Measurements from ENCODE around the gene SNRNP48. TPM values are rescaled to one million over a fixed set of nuclear protein-coding genes. Genes with fewer than 3 reads are reported as not detected.

Gene SNRNP48
- total and polyA plus RNA-seq, 2 of the 8 experiments (the other 6 are each of a cell fraction or from before 2014, with no cell fraction given): 7.7 to 21.0 TPM

DNA sequence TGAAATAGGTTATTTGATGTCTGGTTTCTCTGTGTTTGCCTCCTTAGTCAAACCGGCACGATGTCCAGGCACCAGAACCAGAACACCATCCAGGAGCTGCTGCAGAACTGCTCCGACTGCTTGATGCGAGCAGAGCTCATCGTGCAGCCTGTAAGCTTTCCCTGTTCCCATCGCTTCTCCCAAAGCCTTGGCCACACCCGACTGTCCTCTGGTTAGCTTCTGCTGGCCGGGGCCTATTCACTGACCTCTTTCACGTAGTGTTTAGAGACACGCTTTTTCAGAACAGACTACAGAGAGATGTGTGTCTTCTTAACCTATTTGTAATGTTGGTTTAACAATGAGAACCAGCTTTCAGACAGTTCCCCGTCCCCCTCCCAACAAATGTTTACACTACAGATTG, 34.3 kb upstream of the SNRNP48 start:
- no peaks in the 10 kb centered on the region for H3K27me3 ChIP-seq (replicated peaks in 1 of 4; ENCODE audit: control insufficient read depth in 3 of 4, extremely low read depth in 1 of 4, insufficient read depth in 3 of 4, low read length in 3 of 4)
- POLR2A ChIA-PET (ENCODE audit: partially characterized antibody): no interaction called here
- H3K18ac ChIP-seq (ENCODE audit: extremely low read depth, low read length): no peak overlapping the region
- no peak overlapping the region for H3K4ac ChIP-seq (replicated peaks; ENCODE audit: insufficient read length, low read depth, low read length)
- no peak overlapping the region for H3K14ac ChIP-seq (ENCODE audit: insufficient read length)
- no peak overlapping the region for H3K27ac ChIP-seq (ENCODE audit: low read depth, low read length)
- no peak overlapping the region for H2BK12ac ChIP-seq (ENCODE audit: low read depth, low read length)
- CTCF ChIA-PET (ENCODE audit: partially characterized antibody): interaction anchor here (0.7 kb wide), 1 partner anchor 51 kb away, joined by 3 read pairs; no protein-coding TSS in a partner anchor
- no peak overlapping the region for H3K23ac ChIP-seq (ENCODE audit: insufficient read length)
- H3K9ac ChIP-seq (replicated peaks in 1 of 4; ENCODE audit: extremely low read depth in 1 of 4, low read depth in 3 of 4, low read length in 3 of 4): no peak overlapping the region
- no peak overlapping the region for H2BK120ac ChIP-seq (replicated peaks; ENCODE audit: low read depth, low read length)
- WGBS, 2 experiments (ENCODE audit: extremely low coverage in 1 of 2, insufficient coverage in 1 of 2, insufficient read length in 1 of 2, insufficient replicate concordance in 2 of 2, low coverage in 1 of 2, low lambda C conversion rate in 2 of 2, missing lambda C conversion rate in 1 of 2): 88% methylated on average over 11 of the region's 11 CpGs; no CpG with 5 or more reads in 1 of the 2 experiments
- no peak overlapping the region for H2BK20ac ChIP-seq (ENCODE audit: low read length)
- H4K91ac ChIP-seq (replicated peaks; ENCODE audit: insufficient read length, low read length): no peak overlapping the region
- H3K79me2 ChIP-seq (ENCODE audit: control insufficient read depth in 1 of 2, insufficient read depth in 2 of 2, low read length in 2 of 2): peaks cover 0 to 27% of the 10 kb centered on the region in 2 experiments; a peak in 2 of 4 replicates
- peaks cover 0 to 24% (median 10%) of the 10 kb centered on the region in 4 experiments; a peak in 5 of 8 replicates for H3K36me3 ChIP-seq (ENCODE audit: control insufficient read depth in 2 of 4, insufficient read depth in 4 of 4, low read length in 3 of 4)
- H2BK5ac ChIP-seq (ENCODE audit: low read depth, low read length): no peak overlapping the region
- H4K20me1 ChIP-seq (replicated peaks in 1 of 2; ENCODE audit: control insufficient read depth in 1 of 2, insufficient read depth in 2 of 2, low read length in 2 of 2): no peaks in the 10 kb centered on the region
- H2AK5ac ChIP-seq (ENCODE audit: low read depth, low read length): no peak overlapping the region
- no peaks in the 10 kb centered on the region; the same call in 1 of the 2 replicates for H3K79me1 ChIP-seq (ENCODE audit: low read depth, low read length)
- H3K4me2 ChIP-seq (ENCODE audit: insufficient read depth in 1 of 2, low read depth in 2 of 2, low read length in 2 of 2): no peak overlapping the region
- no peak overlapping the region for H2AFZ ChIP-seq (ENCODE audit: low read length)
- no peaks in the 10 kb centered on the region for H3K9me3 ChIP-seq (ENCODE audit: insufficient read depth in 2 of 2, low read depth in 1 of 2, low read length in 1 of 2)
- H3K23me2 ChIP-seq (ENCODE audit: low read depth, low read length): no peaks in the 10 kb centered on the region
- H4K5ac ChIP-seq (ENCODE audit: insufficient read length, low read depth, low read length): no peak overlapping the region
- no peak overlapping the region for H3K4me3 ChIP-seq (ENCODE audit: extremely low read depth in 1 of 4, insufficient read depth in 2 of 4, low read depth in 3 of 4, low read length in 4 of 4)
- H3K56ac ChIP-seq (replicated peaks; ENCODE audit: insufficient read length, low read depth, low read length): no peak overlapping the region
- DNase-seq (ENCODE audit: low read depth in 1 of 2, low spot score in 2 of 2) (no peak), FAIRE-seq (no peak)
- H3K4me1 ChIP-seq (replicated peaks in 1 of 4; ENCODE audit: control insufficient read depth in 3 of 4, insufficient read depth in 4 of 4, low read length in 3 of 4): no peaks in the 10 kb centered on the region
- H2BK15ac ChIP-seq (ENCODE audit: low read length): no peak overlapping the region
- no peak overlapping the region for H4K8ac ChIP-seq (ENCODE audit: extremely low read depth, insufficient read depth, low read length)
- TF ChIP-seq CBX8 (IDR thresholded peaks at IDR 0.05; ENCODE audit: borderline replicate concordance, low read depth, low read length) (no peak), POLR2A (IDR thresholded peaks at IDR 0.05; ENCODE audit: control extremely low read depth in 1 of 2, low read depth in 2 of 2, low read length in 2 of 2) (no peak), CEBPB (IDR thresholded peaks at IDR 0.05; ENCODE audit: low read depth, low read length) (no peak), MAFK (IDR thresholded peaks at IDR 0.05; ENCODE audit: low read depth, low read length) (no peak), SIX5 (IDR thresholded peaks at IDR 0.05; ENCODE audit: low read depth, low read length) (no peak), EP300 (IDR thresholded peaks at IDR 0.05; ENCODE audit: borderline replicate concordance in 1 of 2, low read depth in 2 of 2, low read length in 2 of 2) (no peak), GTF2F1 (IDR thresholded peaks at IDR 0.05; ENCODE audit: borderline replicate concordance, low read depth, low read length) (no peak), HDAC2 (IDR thresholded peaks at IDR 0.05; ENCODE audit: borderline replicate concordance in 1 of 2, low read depth in 2 of 2, low read length in 2 of 2) (no peak), TAF7 (optimal IDR thresholded peaks at IDR 0.05; ENCODE audit: borderline replicate concordance, low read depth, low read length) (no peak), CTBP2 (IDR thresholded peaks at IDR 0.05; ENCODE audit: borderline replicate concordance, insufficient read depth, insufficient read length, low read length) (no peak), CREB1 (IDR thresholded peaks at IDR 0.05) (no peak), TAF1 (IDR thresholded peaks at IDR 0.05; ENCODE audit: low read depth, low read length) (no peak), RNF2 (IDR thresholded peaks at IDR 0.05; ENCODE audit: borderline replicate concordance, low read depth, low read length, missing control alignments, poor library complexity, severe bottlenecking) (no peak), SRF (IDR thresholded peaks at IDR 0.05; ENCODE audit: low read depth, low read length) (no peak), TEAD4 (IDR thresholded peaks at IDR 0.05; ENCODE audit: low read depth, low read length) (no peak)

Data from H1 (cell line).